HG03457 (cell line): ENCODE measurements around the gene ANK3.

ENCODE experiments used
- ATAC-seq: cut with Tn5 transposase; IDR thresholded peaks from one replicate; pipeline ENCODE4 v1.9.1; 2021; ENCODE audit warnings: moderate number of reproducible peaks; ENCODE audit not compliant: unreplicated experiment

The ANK3 gene

DNA sequence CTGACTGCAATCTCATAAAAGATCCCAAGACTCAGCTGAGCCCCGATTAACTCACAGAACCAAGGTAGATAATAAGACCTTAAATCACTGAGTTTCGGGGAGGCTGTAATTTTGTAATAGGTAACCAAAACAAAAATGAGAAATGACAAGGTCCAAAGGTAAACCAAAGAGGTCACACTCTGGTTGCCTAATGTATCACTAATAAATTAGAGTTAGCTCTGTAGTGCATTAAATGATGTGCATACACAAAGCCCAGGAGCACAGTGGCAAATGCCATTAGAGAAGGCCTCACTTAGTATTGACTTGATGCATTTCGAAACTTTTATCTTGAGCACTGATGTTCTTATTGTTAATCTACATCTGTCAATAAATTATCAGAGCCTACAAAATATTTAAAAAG lies 245.6 kb downstream of the ANK3 start:
- ATAC-seq: no peak

DNA sequence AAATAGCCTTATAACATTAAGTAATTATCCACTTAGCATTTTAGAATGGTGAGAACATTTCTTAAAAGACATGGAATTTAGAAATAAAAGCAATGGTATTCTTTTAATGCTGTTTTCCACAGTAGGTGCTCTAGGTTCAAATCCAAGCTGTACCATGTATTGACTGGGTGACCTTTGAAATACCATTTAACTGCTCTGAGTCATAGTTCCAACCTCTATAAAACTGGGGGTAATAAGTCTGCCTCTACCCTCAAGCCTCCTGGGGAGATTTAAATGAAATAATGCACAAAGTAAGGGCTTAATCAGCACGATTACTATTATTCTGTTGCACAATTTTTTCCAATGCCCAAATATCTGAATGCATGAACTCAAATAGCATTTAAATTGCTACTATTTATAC lies 246.9 kb downstream of the ANK3 start:
- ATAC-seq: no peak

DNA sequence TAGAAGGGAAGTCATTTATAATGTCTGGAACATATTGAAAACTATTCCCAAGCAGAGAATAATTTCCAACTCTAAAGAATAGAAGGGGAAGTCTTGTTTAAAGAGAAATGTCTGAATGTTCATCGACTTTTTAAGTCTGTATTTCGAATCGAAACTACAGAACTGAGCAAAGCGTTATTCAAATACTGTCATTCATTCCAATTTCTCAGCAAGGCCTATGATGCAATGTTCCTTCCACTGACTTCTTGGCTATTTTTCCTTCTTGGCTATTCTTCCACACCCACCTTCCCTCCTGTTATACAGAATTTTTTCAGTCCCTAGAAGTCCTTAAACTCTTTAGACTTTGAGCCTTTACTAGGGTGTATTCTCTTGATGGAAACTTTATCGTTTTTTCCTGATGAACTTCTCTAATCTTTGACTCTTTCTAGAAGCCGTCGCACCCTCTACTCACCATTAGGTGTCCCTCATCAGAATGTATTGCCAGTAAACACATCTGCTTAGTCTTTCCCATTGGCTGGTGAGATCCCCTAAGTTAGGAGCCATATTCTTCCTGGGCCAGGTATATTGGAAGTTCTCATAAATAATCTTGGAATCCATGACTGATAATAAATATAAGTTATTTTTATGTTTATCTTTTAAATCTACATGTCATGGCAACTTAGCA lies 247.6 kb downstream of the ANK3 start:
- ATAC-seq: no peak

DNA sequence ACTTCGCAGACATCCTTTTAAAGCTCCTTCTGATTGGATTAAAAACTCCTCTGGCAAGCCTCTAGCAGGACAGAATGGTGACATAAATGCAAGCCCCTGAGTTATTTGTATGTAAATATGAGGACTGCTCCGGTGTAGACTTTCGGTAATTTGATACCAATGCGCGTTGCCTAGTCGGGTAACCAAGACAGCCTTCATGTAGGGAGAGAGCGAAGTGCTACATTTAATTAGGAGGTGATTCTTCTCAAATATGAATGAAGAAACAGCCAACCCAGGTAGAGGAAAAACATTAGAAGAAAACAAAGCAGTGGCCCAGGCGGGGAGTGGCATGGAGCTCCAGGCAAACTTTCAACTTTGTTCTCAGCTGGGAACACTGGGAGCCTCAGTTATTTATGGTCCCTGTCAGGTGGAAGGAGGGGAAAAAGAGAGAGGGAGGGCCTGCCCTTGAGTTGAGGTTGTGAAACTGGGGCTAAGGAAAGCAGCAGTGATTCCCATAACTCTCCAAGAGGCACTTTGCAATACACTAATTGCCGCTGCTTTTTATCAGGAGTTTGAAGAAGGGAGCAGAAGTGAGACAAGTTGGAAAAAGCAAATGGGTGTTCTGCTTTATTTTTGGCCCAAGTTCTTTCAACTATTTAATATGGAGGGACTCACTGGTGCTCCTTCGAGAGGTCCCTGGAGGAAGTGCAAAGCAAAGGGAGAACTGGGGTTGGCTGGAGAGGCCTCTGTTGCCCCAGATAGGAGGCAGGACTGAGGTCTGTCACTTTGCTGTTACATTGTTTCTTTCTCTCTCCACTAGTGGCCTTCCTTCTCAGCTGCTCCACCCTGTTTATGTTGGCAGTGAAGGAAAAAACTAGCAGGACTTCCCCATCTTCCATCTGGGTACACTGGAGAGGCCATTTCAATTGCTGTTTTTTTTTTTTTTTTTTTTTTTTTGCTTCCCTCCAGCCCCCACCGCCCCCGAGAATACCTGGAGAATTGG lies 248.7 kb downstream of the ANK3 start:
- ATAC-seq: no peak

DNA sequence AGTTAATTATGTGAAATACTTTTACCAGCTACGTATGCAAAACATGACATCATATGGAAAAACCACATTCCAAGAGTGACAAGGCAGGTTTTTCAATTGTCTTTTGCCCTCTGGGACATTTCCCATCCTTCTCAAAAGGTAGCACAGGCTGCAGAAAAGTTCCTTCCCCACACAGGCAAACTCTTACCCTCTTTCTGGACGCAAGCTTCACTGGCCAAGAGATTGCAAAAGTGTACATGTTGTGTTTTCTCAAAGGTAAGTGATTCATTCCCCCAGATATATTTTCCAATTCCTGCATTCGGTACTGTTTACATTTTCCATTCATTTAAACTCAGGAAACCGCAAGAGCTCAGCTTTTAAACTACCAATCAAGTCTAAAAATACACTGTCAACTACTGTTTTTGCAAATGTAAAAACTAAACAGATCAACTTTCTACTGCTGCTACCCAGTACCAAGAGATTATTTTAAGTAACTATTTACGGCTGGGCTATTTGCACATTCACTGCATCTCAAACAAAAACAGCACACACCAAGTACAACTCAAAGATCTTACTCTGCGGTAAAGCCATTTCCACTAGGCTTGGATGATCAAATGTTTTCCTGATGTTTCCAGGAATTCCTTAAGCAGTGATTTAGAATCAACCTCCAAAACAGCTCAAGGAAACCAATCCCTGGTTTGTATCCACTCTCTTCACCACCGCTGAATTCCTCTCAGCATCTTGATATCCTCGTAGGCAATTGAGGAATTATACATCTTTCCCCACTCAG lies 249.7 kb downstream of the ANK3 start:
- no peak for ATAC-seq

DNA sequence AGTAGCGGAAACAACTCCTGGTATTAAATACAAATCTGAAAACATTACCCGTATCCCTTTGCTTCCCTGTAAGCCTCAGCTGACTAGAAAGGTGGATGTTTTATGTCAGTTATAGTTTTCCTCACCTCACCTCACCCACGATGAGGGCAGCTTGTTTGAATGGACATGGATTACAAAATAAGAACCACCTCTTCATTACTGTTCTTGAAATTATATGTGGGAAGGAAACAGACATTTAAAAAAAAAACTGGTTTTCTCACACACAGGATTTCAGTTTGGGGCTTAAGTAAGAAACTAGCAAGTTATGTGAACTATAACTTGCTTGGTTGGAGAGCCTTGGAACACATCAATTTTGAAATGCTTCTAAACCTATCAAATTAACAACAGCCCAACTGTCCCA lies 250.4 kb downstream of the ANK3 start:
- ATAC-seq: no peak

DNA sequence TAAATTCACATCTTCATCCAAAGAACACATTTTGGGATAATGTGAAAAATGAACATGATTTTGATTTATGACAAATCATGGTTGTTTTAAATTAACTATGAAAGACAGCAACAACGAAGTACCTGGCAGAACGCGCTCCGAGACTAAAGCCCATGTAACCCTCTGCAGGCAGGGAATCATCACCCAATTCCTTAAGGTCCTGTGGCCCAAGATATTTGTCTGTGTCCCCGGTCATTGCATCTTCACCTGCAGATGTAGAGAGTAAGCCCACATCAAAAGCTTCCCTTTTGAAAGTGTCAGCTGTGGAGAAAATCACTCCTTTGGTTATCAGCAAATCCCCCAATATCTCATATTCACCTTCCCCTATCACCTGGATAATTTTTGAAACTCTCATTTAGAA lies 250.8 kb downstream of the ANK3 start:
- no peak for ATAC-seq

DNA sequence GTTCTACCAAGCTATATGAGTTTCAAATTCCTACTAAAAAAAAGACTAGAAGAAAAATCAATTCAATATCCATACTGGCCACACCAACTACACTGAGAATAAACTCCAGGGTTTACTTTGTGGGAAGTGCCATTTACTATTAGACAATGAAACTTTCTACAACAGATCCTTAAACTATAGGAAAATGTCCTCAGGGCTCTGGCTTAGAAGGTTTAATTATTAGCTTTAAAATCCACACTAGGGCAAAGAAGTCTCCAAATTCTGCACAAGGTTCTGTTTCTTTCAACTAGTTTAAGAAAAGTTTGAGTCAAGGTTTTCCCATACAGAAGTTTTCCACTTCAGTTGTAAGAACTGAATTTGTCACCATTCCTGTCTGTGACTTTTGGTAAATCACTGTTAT lies 251.6 kb downstream of the ANK3 start:
- no peak for ATAC-seq

DNA sequence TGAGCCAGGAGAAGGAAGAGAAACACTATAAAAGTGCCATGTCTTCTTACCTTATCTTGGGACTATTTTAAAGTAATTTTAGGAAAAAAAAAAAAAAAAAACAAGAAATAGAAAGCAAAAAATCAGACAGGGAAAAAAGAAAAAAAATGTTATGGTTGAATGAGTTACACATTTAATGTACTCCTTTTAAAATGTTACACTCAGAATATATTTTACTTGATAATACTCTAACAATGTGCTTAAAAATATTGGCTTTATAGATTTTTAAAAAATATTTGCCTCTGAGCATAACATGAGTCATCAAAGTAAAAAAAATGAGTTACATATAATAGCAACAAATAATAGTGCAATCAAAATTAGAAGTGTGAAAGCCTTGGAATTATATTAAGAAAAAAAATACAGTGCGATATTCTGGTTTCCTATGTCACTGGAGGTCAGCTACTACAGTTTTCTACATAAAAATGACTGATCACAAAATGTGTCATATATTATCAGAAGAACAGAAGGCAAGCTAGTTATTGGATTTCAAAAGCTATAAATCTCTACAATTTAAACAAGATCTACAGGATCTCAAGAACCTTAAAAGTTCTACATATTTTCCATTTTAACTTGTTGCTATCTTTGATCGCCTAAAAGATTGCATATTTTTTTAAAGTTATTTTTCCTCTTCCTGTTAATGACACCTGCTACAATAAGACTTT lies 252.2 kb downstream of the ANK3 start:
- no peak for ATAC-seq

DNA sequence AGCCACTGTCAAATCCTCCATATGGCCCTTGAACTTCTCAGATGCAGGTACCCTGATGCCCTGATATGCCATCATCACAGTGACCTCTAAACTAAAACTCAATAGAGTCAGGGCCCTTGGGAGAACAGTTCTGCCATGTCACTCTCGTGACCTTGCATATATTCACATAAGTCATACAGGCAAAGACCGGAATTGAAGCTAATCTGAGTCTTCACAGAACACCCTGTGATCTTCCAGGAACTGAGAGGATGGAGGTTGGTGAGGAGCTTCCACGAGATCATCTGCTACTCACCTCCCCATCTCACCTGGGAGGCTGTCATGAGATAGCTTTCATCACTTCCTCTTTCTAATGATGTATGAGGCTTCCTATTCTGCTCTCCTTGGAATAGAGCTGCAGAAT lies 254.7 kb downstream of the ANK3 start:
- ATAC-seq: no peak

DNA sequence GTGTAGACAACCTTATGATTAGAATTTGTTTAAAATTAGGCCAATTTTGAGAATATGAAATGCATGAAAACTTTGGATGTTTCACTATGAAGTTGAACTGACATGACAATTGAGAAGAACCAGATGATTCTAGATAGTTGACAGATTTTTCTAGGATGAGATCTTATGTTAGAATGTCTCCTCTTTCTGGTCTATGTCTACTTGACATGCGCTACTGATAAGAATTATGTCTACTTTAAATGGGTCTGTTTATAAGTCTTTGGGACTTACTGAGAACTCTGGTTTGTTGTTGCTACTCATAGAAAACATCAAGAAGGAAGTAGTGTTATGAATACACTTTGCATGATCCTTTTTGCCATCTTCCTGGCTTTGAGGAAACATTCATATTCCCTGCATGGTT lies 255.1 kb downstream of the ANK3 start:
- ATAC-seq: no peak

DNA sequence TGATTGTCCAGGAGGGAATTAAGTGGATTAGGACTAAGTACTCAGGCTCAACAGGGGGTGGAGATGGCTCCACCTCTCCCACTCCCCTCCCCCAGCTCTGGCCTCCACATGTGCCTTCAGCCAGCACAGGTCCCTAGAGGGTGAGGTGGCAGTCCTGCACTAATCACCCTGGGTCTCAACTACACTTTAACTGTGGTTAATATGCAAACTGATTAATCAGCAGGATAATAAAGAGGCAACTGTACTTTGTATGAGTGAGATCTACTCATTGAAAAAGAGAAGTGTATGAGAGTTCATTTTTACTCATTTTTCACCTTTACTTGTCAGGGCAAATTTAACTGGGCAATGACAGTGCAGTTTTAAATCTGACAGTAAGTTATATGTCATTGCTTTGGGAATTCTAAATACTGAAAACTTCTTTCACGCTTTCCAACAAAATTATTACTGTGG lies 259.5 kb downstream of the ANK3 start:
- peak; percentile 74 for ATAC-seq

DNA sequence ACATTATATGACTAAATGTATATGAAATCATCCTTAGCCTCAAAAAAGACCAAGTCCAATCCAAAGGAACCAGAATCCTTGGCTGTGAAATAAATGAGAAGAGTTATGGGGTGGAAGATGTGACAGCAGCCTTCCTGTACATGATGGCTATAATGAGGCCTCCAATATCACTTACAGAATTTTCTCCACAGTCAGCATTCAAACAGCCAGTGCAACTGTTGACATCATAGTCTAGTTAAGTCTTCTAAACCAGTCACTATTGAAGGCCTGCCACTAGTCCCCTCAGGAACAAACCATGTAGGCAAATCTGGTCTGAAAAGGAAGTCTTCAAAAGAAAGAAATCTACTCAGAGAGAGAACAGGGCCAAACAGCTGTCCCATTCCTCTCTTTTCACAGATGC lies 263.8 kb downstream of the ANK3 start:
- no peak for ATAC-seq

DNA sequence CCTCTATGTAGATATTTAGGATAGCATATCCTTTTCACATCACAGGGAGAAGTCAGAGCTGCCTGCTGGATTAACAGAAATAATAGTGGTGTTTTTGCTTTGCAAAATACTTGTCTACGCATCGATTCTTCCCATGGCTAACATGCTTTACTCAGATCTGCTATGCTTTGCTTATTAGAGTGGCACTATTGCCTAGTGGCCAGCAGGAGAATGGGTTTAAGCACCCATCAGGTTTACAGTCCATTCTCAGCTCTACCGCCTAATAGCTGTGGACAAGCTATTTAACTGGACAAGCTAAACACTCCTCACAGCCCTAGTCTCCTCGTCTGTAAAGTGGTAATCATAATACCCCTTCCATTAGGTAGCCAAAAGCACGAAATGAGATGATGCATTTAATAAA lies 265.1 kb downstream of the ANK3 start:
- no peak for ATAC-seq

DNA sequence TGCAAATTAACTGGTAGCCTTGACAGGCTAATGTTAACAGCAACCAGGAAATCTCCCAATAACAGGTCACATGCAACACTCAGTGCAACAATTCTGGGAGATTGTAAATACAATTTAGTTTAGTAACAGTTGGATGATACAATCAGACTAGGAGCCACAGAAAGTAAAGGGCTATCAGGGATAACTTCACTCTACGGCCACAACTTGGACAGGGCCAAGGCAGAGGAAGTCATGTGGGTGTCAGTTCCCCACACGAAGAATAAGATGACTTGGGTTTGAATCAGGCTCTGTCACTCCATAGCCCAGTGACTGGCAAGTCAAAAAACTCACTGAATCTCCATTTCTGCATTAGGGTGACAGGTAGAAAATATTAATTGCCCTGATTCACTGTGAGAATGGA lies 266.0 kb downstream of the ANK3 start:
- no peak for ATAC-seq

DNA sequence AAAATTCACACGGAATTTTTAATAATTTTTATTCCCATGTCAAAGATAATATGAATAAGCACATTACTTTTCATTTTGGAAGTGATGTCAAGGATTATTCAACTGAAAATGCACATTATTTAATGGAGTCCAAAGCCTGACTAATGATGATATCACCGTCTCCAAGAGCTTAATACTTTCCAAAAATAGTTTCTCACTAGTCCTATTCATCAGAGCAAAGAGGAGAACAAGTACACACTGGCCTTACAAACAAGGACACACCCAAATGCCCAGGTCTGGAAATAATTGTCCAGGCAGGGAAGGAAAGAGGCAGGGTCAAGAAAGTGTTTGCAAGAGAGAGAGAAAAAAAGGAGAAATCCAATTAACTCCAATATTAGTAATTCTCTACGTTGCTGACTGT lies 266.5 kb downstream of the ANK3 start:
- no peak for ATAC-seq

DNA sequence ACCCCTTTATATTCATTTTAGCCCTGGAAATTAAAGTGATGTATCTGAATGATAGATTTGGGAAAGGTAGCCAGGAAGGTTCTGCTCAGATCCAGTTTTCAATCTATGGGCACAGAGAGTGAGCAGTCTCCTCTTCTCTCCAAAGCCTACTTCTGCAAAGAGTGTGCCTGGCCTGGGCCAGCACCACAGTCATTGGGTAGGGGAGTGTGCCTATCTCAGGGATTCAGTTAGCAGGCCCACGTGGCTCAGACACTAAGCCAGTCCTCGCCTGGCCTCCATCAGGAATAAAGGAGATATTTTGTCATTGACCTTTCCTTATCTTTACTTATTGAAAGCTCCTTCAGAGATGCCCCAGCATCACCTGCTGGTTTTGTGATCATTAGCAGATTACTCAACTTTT lies 267.5 kb downstream of the ANK3 start:
- ATAC-seq: no peak

DNA sequence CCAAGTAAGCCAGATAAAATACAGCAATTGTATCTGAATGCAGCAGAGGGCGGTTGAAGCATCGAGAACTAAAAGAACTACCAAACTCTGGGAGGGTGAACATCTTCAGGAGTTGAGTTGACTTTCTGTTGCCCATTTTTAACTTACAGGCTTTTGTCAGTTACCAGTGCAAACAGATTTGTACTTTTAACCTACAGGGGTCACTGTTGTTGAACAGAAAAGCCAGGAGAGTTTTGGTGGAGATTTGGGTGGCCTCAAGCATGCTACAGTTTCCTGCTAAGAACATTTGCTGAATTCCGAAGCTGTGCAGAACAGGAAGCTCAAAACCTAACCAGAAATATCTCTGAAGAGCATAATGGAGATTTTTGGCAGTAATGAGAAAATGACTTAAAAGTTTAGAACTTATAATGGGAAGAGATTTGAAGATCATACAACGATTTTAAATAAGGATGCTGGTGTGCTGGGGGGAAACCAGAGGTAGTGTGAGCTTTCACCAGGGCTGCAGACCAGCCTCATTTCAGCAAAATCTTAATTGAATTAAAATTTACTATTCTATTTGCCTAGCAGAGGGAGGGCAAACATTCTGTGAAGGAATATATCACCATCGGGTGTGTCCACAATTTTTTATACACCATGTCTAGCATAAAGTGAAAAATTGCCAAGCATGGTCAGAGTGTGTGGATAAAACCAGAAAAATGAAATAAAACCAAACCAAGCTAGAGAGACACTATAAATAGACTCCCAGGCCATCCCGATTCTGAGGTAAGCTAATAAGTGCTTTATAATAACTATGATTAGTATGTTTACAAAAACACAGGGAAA lies 274.7 kb downstream of the ANK3 start:
- ATAC-seq: no peak

DNA sequence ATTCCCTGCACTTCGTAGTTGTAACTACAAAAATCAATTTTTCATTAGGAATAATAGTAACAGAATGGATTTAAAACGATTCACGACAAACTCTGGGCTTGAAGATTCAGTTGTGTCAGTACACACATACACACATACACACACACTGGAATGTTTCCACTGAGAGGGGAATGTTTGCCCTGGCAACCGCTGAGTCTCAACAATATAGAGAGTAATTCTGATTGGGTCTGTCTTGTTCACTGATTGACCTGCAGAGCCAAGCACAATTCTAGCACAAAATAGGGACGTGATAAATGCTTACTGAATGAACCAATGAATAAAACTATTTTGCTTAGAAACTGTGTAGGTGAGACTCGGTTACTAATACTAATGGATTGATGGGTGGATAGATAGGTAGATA lies 278.9 kb downstream of the ANK3 start:
- ATAC-seq: no peak
